Tibial nerve (tissue), 4 donors: ENCODE results near the gene SLC8A2.
A peak's percentile ranks its signal among the peaks of the same experiment; 100 is the strongest.

Source experiments
- CTCF ChIP-seq, 5 experiments: fragments of 200-600 bp in 3 of 5; fragments of 450-650 bp in 2 of 5; sonication (generic) in 3 of 5; IDR thresholded peaks; one replicate each; pipeline ENCODE4 v1.5.1; 2016 to 2019; ENCODE audit warnings: antibody characterized with exemption in 5 of 5, mild to moderate bottlenecking in 3 of 5, moderate library complexity in 2 of 5
- EP300 ChIP-seq, 2 donors: sonication (generic); formaldehyde crosslinking; IDR thresholded peaks; one replicate each; pipeline ENCODE4 v1.6.1; 2017; ENCODE audit warnings: antibody characterized with exemption in 2 of 2, mild to moderate bottlenecking in 1 of 2

- TF ChIP-seq CTCF (IDR thresholded peaks at IDR 0.05) (no peak), EP300 (IDR thresholded peaks at IDR 0.05) (peak in 1 of 2 donors; percentile 20)
Observed at GRCh38 chr19:47389150-47389556, 82.5 kb downstream of the SLC8A2 start.
